NCI-H345 treated with DMSO at 0.1 percent for 48 hours (cell line): ENCODE results near the gene ADGRF1.
"Not testable (repeated sequence)": the region's sequence is repeated elsewhere in the genome, so short reads cannot be mapped to it uniquely, and the experiment has no call there.

Experiments
- DNase-seq: peaks from one replicate; lab custom pipeline; 2025; ENCODE audit not compliant: unreplicated experiment; lab: John Stamatoyannopoulos, UW

Gene ADGRF1

GRCh38 chr6:47023573-47023972, 18.6 kb downstream of the ADGRF1 start:
- DNase-seq = no peak

- DNase-seq = no peak
Measured at GRCh38 chr6:47022191-47022590, 19.9 kb downstream of the ADGRF1 start.

GRCh38 chr6:47019941-47020340, 22.2 kb downstream of the ADGRF1 start:
- DNase-seq = no peak

GRCh38 chr6:47016909-47017308, 25.2 kb downstream of the ADGRF1 start:
- DNase-seq = no peak

- no peak for DNase-seq
Measured at GRCh38 chr6:47016261-47016660, 25.9 kb downstream of the ADGRF1 start.

- no peak for DNase-seq
Measured at GRCh38 chr6:47014401-47014800, 27.7 kb downstream of the ADGRF1 start.

- no peak for DNase-seq
Measured at GRCh38 chr6:47009583-47009982, 32.5 kb downstream of the ADGRF1 start.

- no peak for DNase-seq
Measured at GRCh38 chr6:47008397-47008763, 33.8 kb downstream of the ADGRF1 start.

- DNase-seq = no peak
Measured at GRCh38 chr6:47007657-47008396, 34.3 kb downstream of the ADGRF1 start.

- DNase-seq = no peak
Measured at GRCh38 chr6:47005486-47005885, 36.6 kb downstream of the ADGRF1 start.

- no peak for DNase-seq
Measured at GRCh38 chr6:47004463-47004862, 37.7 kb downstream of the ADGRF1 start.

- DNase-seq = no peak
Measured at GRCh38 chr6:47000842-47001241, 41.3 kb downstream of the ADGRF1 start.

GRCh38 chr6:46998436-46999017, 43.6 kb downstream of the ADGRF1 start:
- DNase-seq = no peak

- no peak for DNase-seq
Measured at GRCh38 chr6:46997646-46998045, 44.5 kb downstream of the ADGRF1 start.

GRCh38 chr6:46996860-46997641, 45.1 kb downstream of the ADGRF1 start:
- DNase-seq = no peak

- no peak for DNase-seq
Measured at GRCh38 chr6:46994933-46995332, 47.2 kb downstream of the ADGRF1 start.

GRCh38 chr6:46993846-46994245, 48.3 kb downstream of the ADGRF1 start:
- no peak for DNase-seq

- not testable (repeated sequence) for DNase-seq
Measured at GRCh38 chr6:46992391-46992790, 49.7 kb downstream of the ADGRF1 start.

- peak; percentile 19 for DNase-seq
Measured at GRCh38 chr6:46990818-46991510, 51.2 kb downstream of the ADGRF1 start.

GRCh38 chr6:46990031-46990644, 52.0 kb downstream of the ADGRF1 start:
- DNase-seq = no peak

GRCh38 chr6:46989398-46989797, 52.7 kb downstream of the ADGRF1 start:
- no peak for DNase-seq
